DOHH2 (cell line): ENCODE data around the gene NPFFR2.

Experiments used
- EZH2phosphoT487 ChIP-seq: fragments of 200-600 bp; sonication (generic); IDR thresholded peaks from 2 replicates; pipeline ENCODE4 v1.6.1; 2017; ENCODE audit warnings: borderline replicate concordance, mild to moderate bottlenecking, antibody characterized with exemption, low read length, moderate library complexity, mixed read lengths
- TF ChIP-seq, protein P1 (sequence below): fragments of 200-600 bp; sonication (generic); IDR thresholded peaks from one replicate; pipeline ENCODE4 v1.5.1; 2014; ENCODE audit warnings: antibody characterized with exemption, mild to moderate bottlenecking, low read depth, low read length; ENCODE audit not compliant: poor library complexity, severe bottlenecking

DNA sequence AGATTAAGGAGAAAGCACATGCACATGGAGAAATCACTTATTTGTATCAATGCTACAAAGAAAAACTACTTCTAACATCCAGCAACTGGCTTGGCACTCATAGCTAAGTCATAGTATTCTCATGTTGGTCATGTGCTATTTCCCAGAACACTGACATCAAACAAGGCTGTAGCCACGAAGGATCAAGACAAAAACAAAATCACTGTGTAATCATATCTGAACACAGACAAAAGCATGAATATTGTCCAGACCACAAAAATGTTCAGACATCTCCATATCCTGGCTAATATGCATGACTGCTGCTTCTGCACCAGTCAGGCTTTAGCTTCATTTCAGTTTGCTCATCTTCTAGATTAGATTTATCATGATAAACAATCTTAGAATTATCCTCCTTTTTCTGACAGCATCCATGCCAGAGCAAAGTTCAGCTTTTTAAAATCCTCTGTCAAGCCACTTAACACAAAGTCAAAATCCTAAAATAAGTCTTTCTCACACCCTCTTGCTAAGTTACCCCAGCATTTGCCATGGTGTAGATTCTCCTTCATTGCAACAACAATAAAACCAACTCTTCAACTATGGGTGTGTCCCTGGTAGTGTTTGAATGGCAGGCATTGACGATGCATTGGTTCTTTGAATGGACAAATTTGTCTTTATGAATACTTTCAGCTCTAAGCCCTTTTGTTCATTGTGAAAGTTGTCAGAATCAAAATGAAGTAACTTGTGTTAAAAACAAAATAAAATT is 39.1 kb upstream of the NPFFR2 start:
- TF ChIP-seq, protein P1, sequence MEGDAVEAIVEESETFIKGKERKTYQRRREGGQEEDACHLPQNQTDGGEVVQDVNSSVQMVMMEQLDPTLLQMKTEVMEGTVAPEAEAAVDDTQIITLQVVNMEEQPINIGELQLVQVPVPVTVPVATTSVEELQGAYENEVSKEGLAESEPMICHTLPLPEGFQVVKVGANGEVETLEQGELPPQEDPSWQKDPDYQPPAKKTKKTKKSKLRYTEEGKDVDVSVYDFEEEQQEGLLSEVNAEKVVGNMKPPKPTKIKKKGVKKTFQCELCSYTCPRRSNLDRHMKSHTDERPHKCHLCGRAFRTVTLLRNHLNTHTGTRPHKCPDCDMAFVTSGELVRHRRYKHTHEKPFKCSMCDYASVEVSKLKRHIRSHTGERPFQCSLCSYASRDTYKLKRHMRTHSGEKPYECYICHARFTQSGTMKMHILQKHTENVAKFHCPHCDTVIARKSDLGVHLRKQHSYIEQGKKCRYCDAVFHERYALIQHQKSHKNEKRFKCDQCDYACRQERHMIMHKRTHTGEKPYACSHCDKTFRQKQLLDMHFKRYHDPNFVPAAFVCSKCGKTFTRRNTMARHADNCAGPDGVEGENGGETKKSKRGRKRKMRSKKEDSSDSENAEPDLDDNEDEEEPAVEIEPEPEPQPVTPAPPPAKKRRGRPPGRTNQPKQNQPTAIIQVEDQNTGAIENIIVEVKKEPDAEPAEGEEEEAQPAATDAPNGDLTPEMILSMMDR, result no peak
- TF ChIP-seq EZH2phosphoT487, result no peak
